ENCODE results near the gene TWIST2.

GRCh38 chr2:238817382-238817781, 30.5 kb upstream of the TWIST2 start:
- TF ChIP-seq POU2F2 (IDR thresholded peaks at IDR 0.05; ENCODE audit: borderline replicate concordance, low read depth, low read length) (no peak), BHLHE40 (IDR thresholded peaks at IDR 0.05; ENCODE audit: borderline replicate concordance in 1 of 2, low read depth in 2 of 2, low read length in 1 of 2) (no peak), ATF3 (IDR thresholded peaks at IDR 0.05; ENCODE audit: borderline replicate concordance, extremely low read depth, low read depth, low read length) (no peak), CTCF (IDR thresholded peaks at IDR 0.05 in 2 of 3, conservative IDR thresholded peaks at IDR 0.05 in 1 of 3; ENCODE audit: control insufficient read depth in 2 of 3, extremely low read depth in 1 of 3, insufficient read depth in 1 of 3, low read depth in 3 of 3, low read length in 3 of 3) (no peak), ESRRA (IDR thresholded peaks at IDR 0.05; ENCODE audit: low read length) (no peak), POLR2AphosphoS5 (IDR thresholded peaks at IDR 0.05; ENCODE audit: low read length) (no peak), BRCA1 (IDR thresholded peaks at IDR 0.05; ENCODE audit: low read depth, low read length) (no peak), YY1 (IDR thresholded peaks at IDR 0.05; ENCODE audit: low read depth, low read length) (no peak), MAX (IDR thresholded peaks at IDR 0.05; ENCODE audit: low read depth, low read length) (no peak), MLLT1 (IDR thresholded peaks at IDR 0.05) (no peak), SMC3 (IDR thresholded peaks at IDR 0.05; ENCODE audit: borderline replicate concordance, low read length) (no peak), BCL11A (IDR thresholded peaks at IDR 0.05; ENCODE audit: low read depth, low read length) (no peak)
